Stimulated activated CD4-positive, alpha-beta T cell treated with anti-CD3 and anti-CD28 coated beads, Interleukin-2, amount 100 ng/mL, for 48 hours (primary cell): ENCODE measurements around the gene CARD14.
"Not testable (repeated sequence)": the region's sequence is repeated elsewhere in the genome, so short reads cannot be mapped to it uniquely, and the experiment has no call there.

Experiments used
- DNase-seq, 2 donors: peaks; one replicate each; pipeline ENCODE4 v3.0.0-alpha.2; 2020

The CARD14 gene

DNA sequence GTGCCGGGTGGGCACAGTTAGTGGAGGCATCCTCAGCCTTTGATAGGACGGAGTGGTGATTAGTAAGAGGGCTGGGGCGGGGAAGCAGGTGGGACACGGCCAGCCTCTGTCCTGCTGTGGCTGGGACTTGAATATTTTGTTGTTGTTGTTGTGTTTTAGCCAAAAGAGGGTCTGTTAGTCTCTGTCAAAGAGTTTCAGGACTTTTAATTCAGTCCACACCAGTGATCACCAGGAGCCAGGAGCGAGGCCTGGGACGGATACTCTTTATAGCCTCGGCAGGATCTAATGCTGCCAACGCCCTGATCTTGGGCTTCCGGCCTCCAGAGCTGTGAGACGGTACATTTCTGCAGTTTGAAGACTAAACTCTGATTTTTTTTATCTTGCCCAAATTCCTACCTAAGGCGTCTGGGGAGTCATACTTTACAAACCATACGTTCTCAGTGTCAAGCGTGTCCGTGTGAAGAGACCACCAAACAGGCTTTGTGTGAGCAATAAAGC lies 87.9 kb downstream of the CARD14 start:
- DNase-seq = no peak

DNA sequence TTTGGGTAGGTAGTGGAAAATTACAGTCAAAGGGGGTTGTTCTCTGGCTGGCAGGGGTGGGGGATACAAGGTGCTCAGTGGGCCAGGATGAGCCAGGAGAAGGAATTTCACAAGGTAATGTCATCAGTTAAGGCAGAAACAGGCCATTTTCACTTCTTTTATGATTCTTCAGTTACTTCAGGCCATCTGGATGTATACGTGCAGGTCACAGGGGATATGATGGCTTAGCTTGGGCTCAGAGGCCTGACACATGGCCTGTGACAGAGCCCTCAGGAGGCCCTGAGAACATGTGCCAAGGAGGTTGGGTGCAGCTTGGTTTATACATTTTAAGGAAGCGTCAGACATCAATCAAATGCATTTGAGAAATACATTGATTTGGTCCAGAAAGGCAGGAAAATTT lies 88.5 kb downstream of the CARD14 start:
- not testable (repeated sequence) for DNase-seq
